ENCODE results near the gene EEFSEC.

DNA sequence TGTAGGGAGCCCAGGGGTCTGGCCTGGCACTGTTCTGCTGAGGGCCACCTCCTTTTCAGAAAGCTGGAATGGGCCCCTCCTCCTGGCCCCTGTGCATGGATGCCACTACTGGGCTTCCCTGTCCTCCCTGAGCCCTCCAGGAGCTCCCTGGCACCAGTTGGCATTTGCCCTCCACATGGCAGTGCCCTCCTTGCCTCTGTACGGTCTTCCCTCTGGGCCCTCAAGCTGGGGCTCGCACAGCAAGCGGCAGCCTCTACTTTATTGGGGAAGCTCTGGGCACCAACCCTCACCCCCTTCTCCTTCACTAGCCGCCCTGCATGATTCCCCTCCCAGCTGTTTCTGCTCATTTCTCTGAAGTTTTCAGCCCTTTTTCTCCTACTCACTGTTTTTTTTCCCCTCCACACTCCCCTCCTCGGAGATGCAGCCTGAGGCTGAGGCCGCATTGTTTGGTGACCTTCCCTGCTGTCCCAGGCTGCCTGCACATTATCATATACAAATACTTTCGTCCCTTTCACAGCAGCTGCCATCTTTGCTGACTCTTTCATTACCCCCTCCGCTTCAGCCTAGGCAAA, 127.3 kb downstream of the EEFSEC start:
- TF ChIP-seq, protein P1, sequence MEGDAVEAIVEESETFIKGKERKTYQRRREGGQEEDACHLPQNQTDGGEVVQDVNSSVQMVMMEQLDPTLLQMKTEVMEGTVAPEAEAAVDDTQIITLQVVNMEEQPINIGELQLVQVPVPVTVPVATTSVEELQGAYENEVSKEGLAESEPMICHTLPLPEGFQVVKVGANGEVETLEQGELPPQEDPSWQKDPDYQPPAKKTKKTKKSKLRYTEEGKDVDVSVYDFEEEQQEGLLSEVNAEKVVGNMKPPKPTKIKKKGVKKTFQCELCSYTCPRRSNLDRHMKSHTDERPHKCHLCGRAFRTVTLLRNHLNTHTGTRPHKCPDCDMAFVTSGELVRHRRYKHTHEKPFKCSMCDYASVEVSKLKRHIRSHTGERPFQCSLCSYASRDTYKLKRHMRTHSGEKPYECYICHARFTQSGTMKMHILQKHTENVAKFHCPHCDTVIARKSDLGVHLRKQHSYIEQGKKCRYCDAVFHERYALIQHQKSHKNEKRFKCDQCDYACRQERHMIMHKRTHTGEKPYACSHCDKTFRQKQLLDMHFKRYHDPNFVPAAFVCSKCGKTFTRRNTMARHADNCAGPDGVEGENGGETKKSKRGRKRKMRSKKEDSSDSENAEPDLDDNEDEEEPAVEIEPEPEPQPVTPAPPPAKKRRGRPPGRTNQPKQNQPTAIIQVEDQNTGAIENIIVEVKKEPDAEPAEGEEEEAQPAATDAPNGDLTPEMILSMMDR (IDR thresholded peaks at IDR 0.05): no peak
- no peak for TF ChIP-seq POLR2A (IDR thresholded peaks at IDR 0.05)
- no peak for TF ChIP-seq POLR2AphosphoS5 (IDR thresholded peaks at IDR 0.05)
- TF ChIP-seq EP300 (IDR thresholded peaks at IDR 0.05): no peak
